ENCODE data around the gene ALX4. TPM values are rescaled to one million over a fixed set of nuclear protein-coding genes. Genes with fewer than 3 reads are reported as not detected.

The ALX4 gene
- total RNA-seq, 2 experiments from 2014 or later: not detected

GRCh38 chr11:44345781-44346180 lies 35.8 kb upstream of the ALX4 start:
- Histone ChIP-seq H2AFZ (ENCODE audit: low read length) (no peak overlapping the region), H3K4me1 (ENCODE audit: insufficient read depth, low read length, poor library complexity, severe bottlenecking) (peaks cover 7% of the 10 kb centered on the region), H3K9me3 (ENCODE audit: low read length) (no peaks in the 10 kb centered on the region), H3K9me2 (ENCODE audit: insufficient read depth, low read length) (no peaks in the 10 kb centered on the region), H3K4me2 (ENCODE audit: low read length) (no peak overlapping the region), H3K79me2 (ENCODE audit: insufficient read depth, low read depth, low read length) (no peaks in the 10 kb centered on the region), H3K36me3 (ENCODE audit: insufficient read depth, low read length) (no peaks in the 10 kb centered on the region), H3K4me3 (ENCODE audit: low read depth, low read length, poor library complexity, severe bottlenecking) (no peak overlapping the region), H3K27ac (ENCODE audit: low read depth, low read length, poor library complexity, severe bottlenecking) (no peak overlapping the region), H4K20me1 (ENCODE audit: insufficient read depth, low read length) (no peaks in the 10 kb centered on the region)
- DNase-seq (ENCODE audit: low spot score): no peak
- no TSS peak for BruUV-seq (replicated peaks)
- ChIA-PET POLR2A (no interaction called here), CTCF (ENCODE audit: unreplicated experiment) (no interaction called here)
- no peak for TF ChIP-seq EZH2phosphoT487 (IDR thresholded peaks at IDR 0.05; ENCODE audit: borderline replicate concordance, low read depth, low read length)
- no peak for TF ChIP-seq CTCF (conservative IDR thresholded peaks at IDR 0.05; ENCODE audit: low read length)
- intact Hi-C loops (cut with micrococcal nuclease; ENCODE audit: unreplicated experiment): no loop called here

DNA sequence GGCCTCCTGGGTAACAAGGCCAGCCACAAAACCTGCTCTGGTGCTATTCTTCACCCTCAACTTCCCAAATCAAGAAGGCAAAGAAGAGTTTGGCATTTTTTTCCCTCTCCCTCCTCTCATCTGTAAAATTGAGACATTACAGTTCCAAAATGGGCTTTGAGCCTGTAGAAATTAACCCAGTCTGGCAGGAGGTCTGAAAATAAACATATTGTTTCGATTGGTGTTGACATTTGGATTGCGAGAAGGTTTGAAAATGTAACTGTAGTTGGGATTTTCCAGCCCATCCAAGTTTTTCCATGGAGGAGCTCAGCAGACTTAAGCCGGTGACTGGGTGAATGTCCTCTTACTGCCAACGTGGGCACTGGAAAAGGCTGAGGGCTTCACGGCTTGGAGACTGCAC lies 35.0 kb upstream of the ALX4 start:
- H4K20me1 ChIP-seq (ENCODE audit: insufficient read depth, low read length): no peaks in the 10 kb centered on the region
- no peak overlapping the region for H3K4me3 ChIP-seq (ENCODE audit: low read depth, low read length, poor library complexity, severe bottlenecking)
- H3K4me1 ChIP-seq (ENCODE audit: insufficient read depth, low read length, poor library complexity, severe bottlenecking): no peaks in the 10 kb centered on the region
- CTCF ChIA-PET (ENCODE audit: unreplicated experiment): no interaction called here
- H3K9me2 ChIP-seq (ENCODE audit: insufficient read depth, low read length): no peaks in the 10 kb centered on the region
- no peaks in the 10 kb centered on the region for H3K79me2 ChIP-seq (ENCODE audit: insufficient read depth, low read depth, low read length)
- intact Hi-C loops (cut with micrococcal nuclease; ENCODE audit: unreplicated experiment): no loop called here
- H3K4me2 ChIP-seq (ENCODE audit: low read length): no peak overlapping the region
- H3K9me3 ChIP-seq (ENCODE audit: low read length): no peaks in the 10 kb centered on the region
- BruUV-seq (replicated peaks): no TSS peak
- no peak for TF ChIP-seq EZH2phosphoT487 (IDR thresholded peaks at IDR 0.05; ENCODE audit: borderline replicate concordance, low read depth, low read length)
- no peak for TF ChIP-seq CTCF (conservative IDR thresholded peaks at IDR 0.05; ENCODE audit: low read length)
- no peaks in the 10 kb centered on the region for H3K36me3 ChIP-seq (ENCODE audit: insufficient read depth, low read length)
- H3K27ac ChIP-seq (ENCODE audit: low read depth, low read length, poor library complexity, severe bottlenecking): no peak overlapping the region
- no peak overlapping the region for H2AFZ ChIP-seq (ENCODE audit: low read length)
- POLR2A ChIA-PET: interaction anchor here (0.6 to 1.2 kb wide), 2 partner anchors 13 to 22 kb away, joined by 3 read pairs; no protein-coding TSS in a partner anchor
- DNase-seq (ENCODE audit: low spot score): no peak

GRCh38 chr11:44344423-44344820 lies 34.5 kb upstream of the ALX4 start:
- H3K9me2 ChIP-seq (ENCODE audit: insufficient read depth, low read length): no peaks in the 10 kb centered on the region
- ChIA-PET CTCF (ENCODE audit: unreplicated experiment) (interaction anchor here (0.6 kb wide), 1 partner anchor 540 kb away, joined by 3 read pairs; no protein-coding TSS in a partner anchor), POLR2A (interaction anchor here (0.6 to 1.2 kb wide), 3 partner anchors 14 to 222 kb away, joined by 3 read pairs; no protein-coding TSS in a partner anchor)
- no TSS peak for BruUV-seq (replicated peaks)
- no peak overlapping the region for H3K27ac ChIP-seq (ENCODE audit: low read depth, low read length, poor library complexity, severe bottlenecking)
- TF ChIP-seq EZH2phosphoT487 (IDR thresholded peaks at IDR 0.05; ENCODE audit: borderline replicate concordance, low read depth, low read length): no peak
- TF ChIP-seq CTCF (conservative IDR thresholded peaks at IDR 0.05; ENCODE audit: low read length): no peak
- intact Hi-C loops (cut with micrococcal nuclease; ENCODE audit: unreplicated experiment): no loop called here
- H2AFZ ChIP-seq (ENCODE audit: low read length): no peak overlapping the region
- no peaks in the 10 kb centered on the region for H3K9me3 ChIP-seq (ENCODE audit: low read length)
- H4K20me1 ChIP-seq (ENCODE audit: insufficient read depth, low read length): no peaks in the 10 kb centered on the region
- no peaks in the 10 kb centered on the region for H3K36me3 ChIP-seq (ENCODE audit: insufficient read depth, low read length)
- no peak overlapping the region for H3K4me3 ChIP-seq (ENCODE audit: low read depth, low read length, poor library complexity, severe bottlenecking)
- H3K4me1 ChIP-seq (ENCODE audit: insufficient read depth, low read length, poor library complexity, severe bottlenecking): no peaks in the 10 kb centered on the region
- no peaks in the 10 kb centered on the region for H3K79me2 ChIP-seq (ENCODE audit: insufficient read depth, low read depth, low read length)
- no peak for DNase-seq (ENCODE audit: low spot score)
- H3K4me2 ChIP-seq (ENCODE audit: low read length): no peak overlapping the region

Data from OCI-LY7 (cell line).